ENCODE measurements around the gene PKN3.

PKN3 gene

DNA sequence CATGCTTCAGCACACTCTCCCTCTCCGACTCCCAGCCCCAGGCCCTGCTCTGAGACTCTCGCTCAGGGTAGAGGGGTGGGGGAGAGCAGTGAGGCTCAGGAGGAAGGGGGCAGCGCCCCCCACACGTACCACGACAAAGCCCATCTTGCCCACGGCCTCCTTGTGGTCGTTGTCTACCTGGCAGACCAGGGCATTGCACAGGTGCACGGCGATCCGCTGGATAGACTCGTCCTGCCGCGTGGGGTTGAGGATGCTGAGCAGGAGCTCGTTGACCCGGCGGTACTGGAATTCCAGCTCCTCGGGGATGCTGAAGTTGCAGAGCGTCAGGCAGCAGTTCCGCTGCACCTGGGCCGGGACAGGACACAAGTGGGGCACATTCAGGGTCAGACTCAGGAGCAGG is 40.1 kb downstream of the PKN3 start:
- DNase-seq (ENCODE audit: low spot score): no peak

DNA sequence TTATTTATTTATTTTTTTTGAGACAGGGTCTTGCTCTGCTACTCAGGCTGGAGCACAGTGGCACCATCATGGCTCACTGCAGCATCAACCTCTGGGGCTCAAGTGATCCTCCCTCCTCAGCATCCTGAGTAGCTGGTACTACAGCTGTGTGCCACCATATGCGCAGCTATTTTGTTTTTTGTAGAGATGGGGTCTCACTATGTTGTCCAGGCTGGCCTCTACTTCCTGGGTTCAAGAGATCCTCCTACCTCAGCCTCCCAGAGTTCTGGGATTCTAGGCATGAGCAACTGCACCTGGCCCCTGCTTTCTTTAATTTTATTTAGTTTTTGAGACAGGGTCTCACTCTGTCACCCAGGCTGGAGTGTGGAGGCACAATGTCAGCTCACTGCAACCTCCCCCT is 41.1 kb downstream of the PKN3 start:
- no peak for DNase-seq (ENCODE audit: low spot score)

DNA sequence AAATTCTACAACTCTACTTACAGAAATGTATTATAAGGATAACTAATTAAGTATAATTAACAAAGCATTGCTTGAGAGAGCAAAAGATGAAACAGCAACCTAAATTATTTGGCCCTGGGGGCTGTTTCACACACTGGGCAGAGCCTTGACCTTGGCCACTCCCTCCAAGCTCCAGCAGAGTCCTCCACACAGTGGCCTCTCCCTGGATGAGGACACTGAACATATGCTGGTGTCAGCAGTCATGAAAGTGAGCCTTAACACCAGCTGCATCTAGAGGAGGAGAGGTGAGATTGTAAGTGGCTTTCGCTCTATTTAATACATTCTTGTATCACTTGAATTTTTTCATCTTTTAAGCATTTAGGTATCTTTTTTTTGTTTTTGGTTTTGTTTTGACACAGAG is 44.9 kb downstream of the PKN3 start:
- DNase-seq (ENCODE audit: low spot score): no peak

DNA sequence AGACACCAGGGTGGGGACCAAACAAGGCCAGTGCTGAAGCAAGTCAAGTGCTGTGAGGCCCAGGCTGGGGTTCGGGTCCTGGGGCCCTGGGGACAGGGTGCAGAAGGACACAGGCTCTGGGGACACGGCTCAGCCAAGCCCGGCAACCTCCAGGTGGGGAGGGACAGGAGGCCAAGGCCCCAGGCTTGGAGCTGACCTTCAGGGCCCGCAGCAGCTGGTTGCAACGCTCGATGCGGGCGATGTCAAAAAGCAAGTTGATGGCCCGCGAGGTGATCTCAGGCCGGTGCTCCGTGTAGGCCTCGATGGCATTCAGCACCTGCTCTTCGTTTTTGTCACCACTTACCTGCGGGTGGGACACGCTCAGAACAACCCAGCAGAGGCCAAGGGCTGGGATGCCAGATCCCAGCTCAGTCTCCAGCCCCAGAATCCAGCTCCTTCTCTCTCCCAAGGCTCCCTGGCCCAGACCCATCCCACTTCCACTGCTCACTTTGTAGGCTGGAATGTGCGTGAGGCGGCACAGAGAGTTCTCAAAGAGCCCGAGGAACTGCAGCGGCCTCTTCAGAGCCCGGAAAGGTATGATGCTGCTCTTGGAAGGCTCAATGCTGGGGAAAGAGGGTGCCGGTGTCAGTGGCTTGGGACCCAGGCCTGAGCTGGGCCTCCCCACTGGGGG is 48.8 kb downstream of the PKN3 start:
- DNase-seq (ENCODE audit: low spot score): no peak

DNA sequence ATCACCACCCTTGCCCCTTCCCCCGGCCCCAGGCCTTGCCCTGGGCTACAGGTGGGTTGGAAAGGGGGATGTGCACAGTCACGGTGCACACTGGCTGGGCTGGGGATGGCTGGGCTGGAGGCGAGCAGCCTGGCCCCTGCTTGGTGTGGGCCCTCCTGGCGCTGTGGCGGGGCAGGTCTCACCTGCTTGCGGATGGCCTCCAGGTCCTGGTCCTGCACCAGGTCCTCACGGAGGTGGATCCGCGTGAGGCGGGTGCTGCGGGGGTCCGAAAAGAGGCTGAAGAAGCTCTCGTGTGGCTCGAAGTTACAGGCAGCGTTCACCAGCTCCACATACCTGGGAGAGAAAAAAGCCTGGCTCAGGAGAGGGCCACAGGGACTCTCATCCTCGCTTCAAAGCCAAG is 51.3 kb downstream of the PKN3 start:
- no peak for DNase-seq (ENCODE audit: low spot score)

DNA sequence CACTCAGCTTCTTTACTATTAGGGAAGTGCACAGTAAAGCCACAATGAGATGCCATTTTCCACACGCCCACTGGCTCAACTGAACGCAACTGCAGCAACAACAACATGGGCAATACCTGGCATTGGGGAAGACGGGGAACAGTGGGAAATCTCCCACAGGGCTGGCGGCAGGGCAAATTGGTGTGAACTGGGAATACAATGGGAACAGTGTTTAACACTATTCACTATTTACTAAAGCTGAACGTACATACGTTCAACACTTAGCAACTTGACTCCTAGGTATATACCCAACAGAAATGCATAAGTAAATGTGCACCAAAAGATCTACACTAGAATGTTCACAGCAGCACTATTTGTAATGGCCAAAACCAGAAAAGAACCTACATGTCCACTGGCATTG is 55.3 kb downstream of the PKN3 start:
- no peak for DNase-seq (ENCODE audit: low spot score)

DNA sequence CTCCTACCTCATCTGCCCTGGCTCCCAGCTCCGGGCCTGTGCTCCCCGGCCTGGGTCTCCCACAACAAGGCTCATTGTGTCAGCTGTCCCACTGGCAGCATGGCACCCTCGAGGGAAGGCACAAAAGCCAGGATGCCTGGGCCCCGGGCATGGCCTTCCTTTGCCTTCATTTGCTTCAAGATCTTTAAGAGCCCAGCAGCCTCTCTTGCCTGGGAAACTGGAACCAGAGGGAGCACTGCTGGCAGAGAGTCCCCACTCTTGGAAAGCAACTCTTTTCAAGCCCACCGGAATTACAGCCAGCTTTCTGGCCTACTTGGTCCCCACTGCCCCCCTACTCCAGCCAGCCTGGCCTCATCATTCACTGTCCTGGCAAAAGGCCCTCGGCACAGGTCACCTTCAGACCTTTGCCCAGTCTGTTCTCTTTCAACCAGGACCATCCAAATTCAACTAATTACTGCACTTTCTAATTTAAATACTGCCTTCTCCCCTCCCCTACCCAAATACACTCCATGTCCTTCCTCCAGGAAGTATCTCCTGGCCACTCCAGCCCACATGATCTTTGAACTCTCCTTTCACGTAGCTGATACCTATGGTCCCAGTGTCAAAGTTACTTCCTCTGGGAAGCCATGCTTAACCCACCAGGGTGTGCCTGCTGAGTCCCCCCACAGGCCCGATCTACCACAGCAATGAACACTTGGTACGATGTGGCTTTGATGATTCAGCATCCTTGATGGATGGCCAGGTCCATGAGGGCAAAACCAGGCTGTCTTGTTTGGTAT is 60.6 kb downstream of the PKN3 start:
- no peak for DNase-seq (ENCODE audit: low spot score)

DNA sequence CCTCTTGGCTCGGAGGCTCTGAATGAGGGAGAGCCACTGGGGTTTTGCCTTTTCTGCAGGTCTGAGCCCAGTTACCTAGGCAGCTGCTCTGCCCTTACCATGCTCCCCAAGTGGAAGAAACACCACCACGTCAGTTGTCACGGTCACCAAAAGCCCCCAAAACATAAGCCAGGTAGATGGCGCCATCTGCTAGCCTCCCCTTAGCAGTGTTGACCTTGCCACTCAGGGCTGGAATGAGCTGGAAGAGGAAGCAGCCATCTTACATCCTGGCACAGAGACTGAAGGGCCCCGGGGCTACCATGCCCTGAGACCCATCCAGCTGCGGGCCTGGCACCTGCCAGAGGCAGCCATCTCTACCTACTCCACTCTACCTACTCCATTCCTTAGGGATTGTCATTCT is 62.1 kb downstream of the PKN3 start:
- DNase-seq (ENCODE audit: low spot score): no peak

DNA sequence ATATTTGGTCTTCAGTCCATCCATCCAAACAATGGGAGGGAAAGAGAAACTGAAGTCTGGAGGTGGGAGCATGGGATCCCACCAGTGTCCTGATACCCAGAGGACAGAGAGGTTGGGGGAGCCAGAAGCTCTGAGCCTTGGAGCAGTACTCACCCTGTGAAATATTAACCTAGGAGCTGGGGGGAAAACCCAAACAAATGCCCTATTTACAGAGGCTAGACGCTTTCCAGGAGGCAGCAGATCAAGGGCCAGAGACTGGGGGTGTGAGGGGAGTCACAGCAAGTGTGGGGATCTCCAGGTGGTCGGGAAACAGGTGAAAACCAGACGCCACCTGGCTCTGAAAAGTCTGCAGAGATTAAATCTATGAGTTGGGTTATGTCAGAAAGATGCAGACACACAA is 63.2 kb downstream of the PKN3 start:
- no peak for DNase-seq (ENCODE audit: low spot score)

DNA sequence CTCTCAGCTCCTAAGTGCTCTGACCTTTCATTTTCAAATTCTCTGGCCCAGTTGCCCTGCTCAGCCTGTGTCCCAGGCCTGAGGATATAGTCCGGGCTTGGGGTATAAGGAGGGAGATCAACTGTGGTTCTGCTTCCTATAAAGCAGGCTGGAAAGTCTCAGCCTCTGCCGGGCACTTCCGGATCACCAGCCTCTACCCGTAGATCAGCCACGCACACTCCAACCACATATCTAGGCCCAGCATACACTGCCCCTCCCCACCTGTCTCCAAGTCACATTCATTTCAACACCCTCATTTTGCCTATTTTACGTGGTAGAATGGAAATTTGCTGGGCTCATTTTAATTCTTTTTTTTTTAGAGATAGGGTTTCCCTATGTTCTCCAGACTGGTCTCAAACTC is 66.3 kb downstream of the PKN3 start:
- no peak for DNase-seq (ENCODE audit: low spot score)
